ENCODE data around the gene KSR1.

Gene KSR1

GRCh38 chr17:27569884-27570577 lies 113.8 kb downstream of the KSR1 start:
- no peak for DNase-seq (ENCODE audit: low read depth)

GRCh38 chr17:27570578-27570914 lies 114.3 kb downstream of the KSR1 start:
- no peak for DNase-seq (ENCODE audit: low read depth)

GRCh38 chr17:27571563-27572352 lies 115.5 kb downstream of the KSR1 start:
- DNase-seq (ENCODE audit: low read depth) = no peak

GRCh38 chr17:27572665-27573064 lies 116.4 kb downstream of the KSR1 start:
- no peak for DNase-seq (ENCODE audit: low read depth)

- DNase-seq (ENCODE audit: low read depth) = no peak
Observed at GRCh38 chr17:27573548-27573947, 117.3 kb downstream of the KSR1 start.

- no peak for DNase-seq (ENCODE audit: low read depth)
Observed at GRCh38 chr17:27573971-27574525, 117.8 kb downstream of the KSR1 start.

- no peak for DNase-seq (ENCODE audit: low read depth)
Observed at GRCh38 chr17:27575096-27575911, 119.1 kb downstream of the KSR1 start.

- no peak for DNase-seq (ENCODE audit: low read depth)
Observed at GRCh38 chr17:27575912-27576252, 119.6 kb downstream of the KSR1 start.

GRCh38 chr17:27576477-27577083 lies 120.3 kb downstream of the KSR1 start:
- no peak for DNase-seq (ENCODE audit: low read depth)

- DNase-seq (ENCODE audit: low read depth) = no peak
Observed at GRCh38 chr17:27577121-27577761, 121.0 kb downstream of the KSR1 start.

- no peak for DNase-seq (ENCODE audit: low read depth)
Observed at GRCh38 chr17:27577884-27578717, 121.9 kb downstream of the KSR1 start.

- no peak for DNase-seq (ENCODE audit: low read depth)
Observed at GRCh38 chr17:27578718-27579085, 122.5 kb downstream of the KSR1 start.

- no peak for DNase-seq (ENCODE audit: low read depth)
Observed at GRCh38 chr17:27579304-27579703, 123.1 kb downstream of the KSR1 start.

GRCh38 chr17:27579897-27580321 lies 123.7 kb downstream of the KSR1 start:
- DNase-seq (ENCODE audit: low read depth) = no peak

GRCh38 chr17:27581016-27581415 lies 124.8 kb downstream of the KSR1 start:
- DNase-seq (ENCODE audit: low read depth) = no peak

GRCh38 chr17:27582696-27583095 lies 126.4 kb downstream of the KSR1 start:
- DNase-seq (ENCODE audit: low read depth) = no peak

- no peak for DNase-seq (ENCODE audit: low read depth)
Observed at GRCh38 chr17:27585153-27585681, 129.0 kb downstream of the KSR1 start.

GRCh38 chr17:27585792-27586191 lies 129.5 kb downstream of the KSR1 start:
- no peak for DNase-seq (ENCODE audit: low read depth)

GRCh38 chr17:27586203-27586721 lies 130.0 kb downstream of the KSR1 start:
- no peak for DNase-seq (ENCODE audit: low read depth)

GRCh38 chr17:27588354-27588753 lies 132.1 kb downstream of the KSR1 start:
- no peak for DNase-seq (ENCODE audit: low read depth)
